H1 (cell line): Measurements from ENCODE around the gene UBAC1. TPM values are rescaled to one million over a fixed set of nuclear protein-coding genes. Genes with fewer than 3 reads are reported as not detected.

Source experiments
- CTCF ChIA-PET: fragments of 300-600 bp; sonication (Branson Sonifier 250); formaldehyde crosslinking; loops from one replicate; lab custom pipeline; 2021; ENCODE audit not compliant: partially characterized antibody; lab: Charles Lee
- POLR2A ChIA-PET: fragments of 300-600 bp; sonication (Branson Sonifier 250); formaldehyde crosslinking; loops from one replicate; lab custom pipeline; 2021; ENCODE audit warnings: inconsistent platforms; ENCODE audit not compliant: partially characterized antibody; lab: Charles Lee
- DNase-seq, 2 experiments: peaks; one replicate each; pipeline versions ENCODE4 v3.0.0 to v3.0.0-alpha.2; 2010 to 2022; ENCODE audit warnings: low spot score in 2 of 2, low read depth in 1 of 2, mixed read lengths in 1 of 2
- FAIRE-seq: peaks from 2 replicates; lab custom pipeline; 2011; peaks lifted over from hg19 to GRCh38; lab: Jason Lieb, UNC
- H2AFZ ChIP-seq: 2 replicates; pipeline ENCODE4 v1.8.1; 2012; ENCODE audit warnings: low read length, inconsistent platforms
- H2AK5ac ChIP-seq: 2 replicates; pipeline ENCODE4 v1.6.1; 2013; ENCODE audit warnings: low read depth, low read length
- H2BK120ac ChIP-seq: replicated peaks from 2 replicates; pipeline ENCODE3; 2013; ENCODE audit warnings: low read depth, low read length, inconsistent platforms
- H2BK12ac ChIP-seq: 2 replicates; pipeline ENCODE4 v1.6.1; 2013; ENCODE audit warnings: low read depth, low read length
- H2BK15ac ChIP-seq: 2 replicates; pipeline ENCODE4 v1.6.1; 2013; ENCODE audit warnings: low read length
- H2BK20ac ChIP-seq: 2 replicates; pipeline ENCODE4 v1.6.1; 2013; ENCODE audit warnings: low read length
- H2BK5ac ChIP-seq: 2 replicates; pipeline ENCODE4 v1.6.1; 2013; ENCODE audit warnings: low read depth, low read length
- H3K14ac ChIP-seq: 2 replicates; pipeline ENCODE4 v1.6.1; 2013; ENCODE audit warnings: inconsistent platforms; ENCODE audit not compliant: insufficient read length
- H3K18ac ChIP-seq: 2 replicates; pipeline ENCODE4 v1.6.1; 2013; ENCODE audit warnings: low read length; ENCODE audit errors: extremely low read depth
- H3K23ac ChIP-seq: 2 replicates; pipeline ENCODE4 v1.6.1; 2013; ENCODE audit warnings: inconsistent platforms; ENCODE audit not compliant: insufficient read length
- H3K23me2 ChIP-seq: 2 replicates; pipeline ENCODE4 v1.6.1; 2013; ENCODE audit warnings: low read depth, low read length
- H3K27ac ChIP-seq: 2 replicates; pipeline ENCODE4 v1.6.1; 2011; ENCODE audit warnings: low read depth, low read length, inconsistent platforms
- H3K27me3 ChIP-seq, 4 experiments: replicated peaks in 1 of 4; 1 replicate in 1 of 4; 2 replicates in 3 of 4; pipeline versions ENCODE4 v1.6.1 to v1.8.1; 2011 to 2013; ENCODE audit warnings: low read length in 3 of 4, mild to moderate bottlenecking in 3 of 4, inconsistent platforms in 2 of 4, mixed read lengths in 2 of 4, moderate library complexity in 1 of 4; ENCODE audit not compliant: control insufficient read depth in 3 of 4, insufficient read depth in 3 of 4; ENCODE audit errors: extremely low read depth in 1 of 4
- H3K36me3 ChIP-seq, 4 experiments: 2 replicates each; pipeline versions ENCODE4 v1.6.1 to v1.8.1; 2011 to 2013; ENCODE audit warnings: mild to moderate bottlenecking in 4 of 4, low read length in 3 of 4, moderate library complexity in 2 of 4, control low read depth in 1 of 4, inconsistent platforms in 1 of 4; ENCODE audit not compliant: insufficient read depth in 4 of 4, control insufficient read depth in 2 of 4
- H3K4ac ChIP-seq: replicated peaks from 2 replicates; pipeline ENCODE3; 2013; ENCODE audit warnings: low read length, low read depth, mixed read lengths, inconsistent platforms; ENCODE audit not compliant: insufficient read length
- H3K4me1 ChIP-seq, 4 experiments: replicated peaks in 1 of 4; 1 replicate in 1 of 4; 2 replicates in 3 of 4; pipeline versions ENCODE4 v1.6.1 to v1.8.1; 2011 to 2013; ENCODE audit warnings: low read length in 3 of 4, inconsistent platforms in 2 of 4, mixed read lengths in 1 of 4; ENCODE audit not compliant: insufficient read depth in 4 of 4, control insufficient read depth in 3 of 4
- H3K4me2 ChIP-seq, 2 experiments: 2 replicates each; pipeline versions ENCODE4 v1.6.1 to v1.8.1; 2011 to 2013; ENCODE audit warnings: low read depth in 2 of 2, low read length in 2 of 2, control low read depth in 1 of 2, inconsistent platforms in 1 of 2, mild to moderate bottlenecking in 1 of 2; ENCODE audit not compliant: insufficient read depth in 1 of 2
- H3K4me3 ChIP-seq, 4 experiments: fragments of 200-600, 300-600 bp in 1 of 4; sonication (generic), shearing (Covaris generic), sonication (Bioruptor Twin) in 1 of 4; 2 replicates each; pipeline versions ENCODE4 v1.5.1 to v1.8.1; 2011 to 2016; ENCODE audit warnings: low read length in 4 of 4, low read depth in 3 of 4, control low read depth in 2 of 4, inconsistent platforms in 2 of 4, mild to moderate bottlenecking in 2 of 4, mixed read lengths in 1 of 4, moderate library complexity in 1 of 4; ENCODE audit not compliant: insufficient read depth in 2 of 4; ENCODE audit errors: extremely low read depth in 1 of 4
- H3K56ac ChIP-seq: replicated peaks from 2 replicates; pipeline ENCODE3; 2013; ENCODE audit warnings: low read depth, mild to moderate bottlenecking, mixed read lengths, low read length, inconsistent platforms; ENCODE audit not compliant: insufficient read length
- H3K79me1 ChIP-seq: 2 replicates; pipeline ENCODE4 v1.6.1; 2013; ENCODE audit warnings: low read depth, low read length, control low read depth
- H3K79me2 ChIP-seq, 2 experiments: 2 replicates each; pipeline versions ENCODE4 v1.6.1 to v1.8.1; 2012 to 2013; ENCODE audit warnings: low read length in 2 of 2, mild to moderate bottlenecking in 2 of 2, inconsistent platforms in 1 of 2; ENCODE audit not compliant: insufficient read depth in 2 of 2, control insufficient read depth in 1 of 2
- H3K9ac ChIP-seq, 4 experiments: replicated peaks in 1 of 4; 1 replicate in 1 of 4; 2 replicates in 3 of 4; pipeline versions ENCODE4 v1.6.1 to v1.8.1; 2011 to 2013; ENCODE audit warnings: low read depth in 3 of 4, low read length in 3 of 4, control low read depth in 2 of 4, mild to moderate bottlenecking in 2 of 4, moderate library complexity in 2 of 4, inconsistent platforms in 1 of 4; ENCODE audit errors: extremely low read depth in 1 of 4
- H3K9me3 ChIP-seq, 2 experiments: 2 replicates each; pipeline versions ENCODE4 v1.6.1 to v1.8.1; 2012 to 2013; ENCODE audit warnings: mild to moderate bottlenecking in 2 of 2, moderate library complexity in 2 of 2, control low read depth in 1 of 2, inconsistent platforms in 1 of 2, low read depth in 1 of 2, low read length in 1 of 2, mixed read lengths in 1 of 2; ENCODE audit not compliant: insufficient read depth in 2 of 2
- H4K20me1 ChIP-seq, 2 experiments: replicated peaks in 1 of 2; 2 replicates each; pipeline versions ENCODE3 to v1.8.1; 2011 to 2013; ENCODE audit warnings: inconsistent platforms in 2 of 2, low read length in 2 of 2, mild to moderate bottlenecking in 1 of 2; ENCODE audit not compliant: insufficient read depth in 2 of 2, control insufficient read depth in 1 of 2
- H4K5ac ChIP-seq: 2 replicates; pipeline ENCODE4 v1.6.1; 2013; ENCODE audit warnings: low read length, low read depth, mixed read lengths, inconsistent platforms; ENCODE audit not compliant: insufficient read length
- H4K8ac ChIP-seq: 2 replicates; pipeline ENCODE4 v1.8.0; 2013; ENCODE audit warnings: mild to moderate bottlenecking, moderate library complexity, low read length, inconsistent platforms; ENCODE audit not compliant: insufficient read depth; ENCODE audit errors: extremely low read depth
- H4K91ac ChIP-seq: replicated peaks from 2 replicates; pipeline ENCODE3; 2013; ENCODE audit warnings: low read length, mixed read lengths, inconsistent platforms; ENCODE audit not compliant: insufficient read length
- BCL11A ChIP-seq, 2 experiments: IDR thresholded peaks; one replicate each; pipeline ENCODE4 v1.6.1; 2011; ENCODE audit warnings: low read depth in 2 of 2, low read length in 2 of 2, mild to moderate bottlenecking in 2 of 2
- CBX5 ChIP-seq: fragments of 300-800, 300-1000 bp; sonication (generic); IDR thresholded peaks from 2 replicates; pipeline ENCODE4 v1.7.1; 2016; ENCODE audit warnings: antibody characterized with exemption, low read length, low read depth
- CTCF ChIP-seq, 3 experiments: IDR thresholded peaks; 1 replicate in 2 of 3; 2 replicates in 1 of 3; pipeline versions ENCODE4 v1.5.1 to v1.6.1; 2011; ENCODE audit warnings: low read length in 3 of 3, mild to moderate bottlenecking in 3 of 3, inconsistent platforms in 2 of 3, low read depth in 1 of 3, moderate library complexity in 1 of 3; ENCODE audit not compliant: insufficient read depth in 1 of 3; ENCODE audit errors: control extremely low read depth in 1 of 3
- E2F6 ChIP-seq: IDR thresholded peaks from 2 replicates; pipeline ENCODE4 v1.6.1; 2012; ENCODE audit warnings: inconsistent platforms
- KDM1A ChIP-seq: fragments of 200-600, 300-600 bp; sonication (generic); IDR thresholded peaks from 2 replicates; pipeline ENCODE4 v1.7.1; 2016; ENCODE audit warnings: mild to moderate bottlenecking, low read length, borderline replicate concordance
- PHF8 ChIP-seq: fragments of 200-600 bp; sonication (generic); conservative IDR thresholded peaks from 2 replicates; pipeline ENCODE4 v1.7.1; 2012; ENCODE audit warnings: low read depth, mild to moderate bottlenecking, inconsistent platforms, low read length, moderate library complexity
- POLR2AphosphoS5 ChIP-seq: IDR thresholded peaks from 2 replicates; pipeline ENCODE4 v1.6.1; 2011; ENCODE audit warnings: low read depth, low read length
- RAD21 ChIP-seq, 2 experiments: IDR thresholded peaks in 1 of 2; conservative IDR thresholded peaks in 1 of 2; 2 replicates each; pipeline ENCODE4 v1.6.1; 2011; ENCODE audit warnings: low read depth in 2 of 2, low read length in 2 of 2, improper control_type of control experiment in 1 of 2, inconsistent platforms in 1 of 2, mild to moderate bottlenecking in 1 of 2, moderate library complexity in 1 of 2
- SRF ChIP-seq: IDR thresholded peaks from 2 replicates; pipeline ENCODE4 v1.6.1; 2011; ENCODE audit warnings: mild to moderate bottlenecking, low read depth, low read length, moderate library complexity
- TBP ChIP-seq: IDR thresholded peaks from 2 replicates; pipeline ENCODE4 v1.6.1; 2011; ENCODE audit warnings: low read depth, low read length, improper control_type of control experiment
- TCF12 ChIP-seq: IDR thresholded peaks from 2 replicates; pipeline ENCODE4 v1.6.1; 2011; ENCODE audit warnings: low read depth, mild to moderate bottlenecking, low read length
- WGBS, 2 experiments: shearing (Covaris generic) in 1 of 2; methylation state at CpG; one replicate each; pipeline versions ENCODE4 v1.1.6 to v1.1.7; 2013 to 2015; ENCODE audit warnings: low lambda C conversion rate in 2 of 2, mixed read lengths in 2 of 2, inconsistent platforms in 1 of 2, low coverage in 1 of 2, missing lambda C conversion rate in 1 of 2; ENCODE audit not compliant: insufficient replicate concordance in 2 of 2, insufficient coverage in 1 of 2, insufficient read length in 1 of 2; ENCODE audit errors: extremely low coverage in 1 of 2, missing lambda C conversion rate in 1 of 2; 5-methylcytosine and 5-hydroxymethylcytosine counted together
- polyA plus RNA-seq, 7 experiments: library from polyadenylated mRNA; depleted of rRNA in 3 of 7; stranded (reverse) in 5 of 7; unstranded in 2 of 7; fragments of >200 nt in 5 of 7; fragments of 200-250 nt in 2 of 7; gene quantifications; 1 replicate in 5 of 7; 2 replicates in 1 of 7; 4 replicates in 1 of 7; pipeline versions ENCODE4 v1.2.1 to v1.2.3, GENCODE V29; 2011 to 2013; ENCODE audit warnings: missing spikeins in 2 of 7, mixed read lengths in 2 of 7
- total RNA-seq: library from RNA; stranded (reverse); fragmentation: NEBNext Ultra II Directional; extraction: Animal tissue kit (Norgen Biotek cat#: 25700); gene quantifications from 2 replicates; pipeline ENCODE4 v1.2.1, GENCODE V29; 2021

Gene UBAC1
- total and polyA plus RNA-seq, 2 of the 8 experiments (the other 6 are each of a cell fraction or from before 2014, with no cell fraction given) = 59.3 to 85.2 TPM

- H4K5ac ChIP-seq = no peak overlapping the region
- H3K27me3 ChIP-seq = no peaks in the 10 kb centered on the region
- no peak overlapping the region for H3K4me3 ChIP-seq
- DNase-seq = no peak
- WGBS, 2 experiments = 86% methylated on average over 8 of the region's 8 CpGs; no CpG with 5 or more reads in 1 of the 2 experiments
- H4K91ac ChIP-seq = no peak overlapping the region
- no peak overlapping the region for H3K4me2 ChIP-seq
- H3K56ac ChIP-seq = no peak overlapping the region
- H3K4ac ChIP-seq = no peak overlapping the region
- no peak overlapping the region for H4K8ac ChIP-seq
- H3K23me2 ChIP-seq = peaks cover 4% of the 10 kb centered on the region
- no peak for FAIRE-seq
- no peak overlapping the region for H2AK5ac ChIP-seq
- no peak overlapping the region for H2BK12ac ChIP-seq
- no peak overlapping the region for H3K18ac ChIP-seq
- no peak overlapping the region for H2AFZ ChIP-seq
- CTCF ChIA-PET = interaction anchor here (1.5 to 4.7 kb wide), 3 partner anchors 11 to 184 kb away, joined by 4 to 14 read pairs (median 9); no protein-coding TSS in a partner anchor
- H4K20me1 ChIP-seq = peaks cover 9 to 11% of the 10 kb centered on the region in 2 experiments
- H3K9ac ChIP-seq = no peak overlapping the region
- no peaks in the 10 kb centered on the region for H3K9me3 ChIP-seq
- no peak overlapping the region for H3K27ac ChIP-seq
- no peak overlapping the region for H2BK120ac ChIP-seq
- POLR2A ChIA-PET = no interaction called here
- peaks cover 4 to 7% (median 5%) of the 10 kb centered on the region in 4 experiments; a peak in 5 of 7 replicates for H3K4me1 ChIP-seq
- peaks cover 5 to 44% of the 10 kb centered on the region in 2 experiments for H3K79me2 ChIP-seq
- no peak overlapping the region for H3K23ac ChIP-seq
- H3K14ac ChIP-seq = no peak overlapping the region
- H3K36me3 ChIP-seq = peaks cover 0 to 17% (median 12%) of the 10 kb centered on the region in 4 experiments; a peak in 6 of 8 replicates
- no peak overlapping the region for H2BK5ac ChIP-seq
- H2BK20ac ChIP-seq = no peak overlapping the region
- no peak overlapping the region for H2BK15ac ChIP-seq
- H3K79me1 ChIP-seq = peaks cover 11% of the 10 kb centered on the region
- TF ChIP-seq TBP (no peak), E2F6 (no peak), CBX5 (no peak), RAD21 (IDR thresholded peaks at IDR 0.05 in 1 of 2, conservative IDR thresholded peaks at IDR 0.05 in 1 of 2; ENCODE audit: low read depth in 2 of 2, low read length in 2 of 2) (no peak), BCL11A (IDR thresholded peaks at IDR 0.05; ENCODE audit: low read depth in 2 of 2, low read length in 2 of 2) (no peak), PHF8 (no peak), KDM1A (no peak), SRF (no peak), CTCF (IDR thresholded peaks at IDR 0.05; ENCODE audit: control extremely low read depth in 1 of 3, insufficient read depth in 1 of 3, low read depth in 1 of 3, low read length in 3 of 3) (no peak), TCF12 (no peak), POLR2AphosphoS5 (no peak)
Measured at GRCh38 chr9:135956802-135957174, 4.4 kb downstream of the UBAC1 start.
